HG02642 (cell line): ENCODE data around the gene XRRA1.
"Not testable (repeated sequence)": the region's sequence is repeated elsewhere in the genome, so short reads cannot be mapped to it uniquely, and the experiment has no call there.

Source experiments
- ATAC-seq: cut with Tn5 transposase; IDR thresholded peaks from one replicate; pipeline ENCODE4 v1.9.1; 2021; ENCODE audit warnings: mild to moderate bottlenecking; ENCODE audit not compliant: unreplicated experiment, poor library complexity

The XRRA1 gene

GRCh38 chr11:74948898-74949752 is at the start of gene XRRA1, which contains the start of gene SPCS2:
Gene XRRA1 (minus strand): TSS chr11:74949091. CDS start chr11:74940878, 8,213 bp downstream.
Gene SPCS2 (plus strand): TSS chr11:74949266. CDS start chr11:74949286, 20 bp downstream.
- ATAC-seq: peak; percentile 92

- ATAC-seq: no peak
Observed at GRCh38 chr11:74992852-74993251, 44.0 kb upstream of the XRRA1 start.

- ATAC-seq: no peak
Observed at GRCh38 chr11:74990941-74991340, 42.0 kb upstream of the XRRA1 start.

GRCh38 chr11:74990150-74990549 is 41.3 kb upstream of the XRRA1 start:
- ATAC-seq: not testable (repeated sequence)

GRCh38 chr11:74989260-74989638 is 40.4 kb upstream of the XRRA1 start:
- no peak for ATAC-seq

- peak; percentile 87 for ATAC-seq
Observed at GRCh38 chr11:74988541-74989259, 39.8 kb upstream of the XRRA1 start, which contains the start of gene NEU3. Gene NEU3 (plus strand): TSS chr11:74988933. CDS start chr11:74989061, 128 bp downstream.

GRCh38 chr11:74984730-74985129 is 35.8 kb upstream of the XRRA1 start:
- ATAC-seq: no peak

- ATAC-seq: no peak
Observed at GRCh38 chr11:74984070-74984469, 35.2 kb upstream of the XRRA1 start.

GRCh38 chr11:74981888-74982287 is 33.0 kb upstream of the XRRA1 start:
- ATAC-seq: no peak

- no peak for ATAC-seq
Observed at GRCh38 chr11:74980634-74981033, 31.7 kb upstream of the XRRA1 start.

- no peak for ATAC-seq
Observed at GRCh38 chr11:74978041-74978440, 29.1 kb upstream of the XRRA1 start.

GRCh38 chr11:74971424-74971823 is 22.5 kb upstream of the XRRA1 start:
- no peak for ATAC-seq

GRCh38 chr11:74970852-74971395 is 22.0 kb upstream of the XRRA1 start:
- ATAC-seq: no peak

- no peak for ATAC-seq
Observed at GRCh38 chr11:74966651-74967050, 17.8 kb upstream of the XRRA1 start.

- not testable (repeated sequence) for ATAC-seq
Observed at GRCh38 chr11:74960128-74960527, 11.2 kb upstream of the XRRA1 start.

- ATAC-seq: no peak
Observed at GRCh38 chr11:74957937-74958629, 9.2 kb upstream of the XRRA1 start.

- ATAC-seq: no peak
Observed at GRCh38 chr11:74956397-74957015, 7.6 kb upstream of the XRRA1 start.

- ATAC-seq: no peak
Observed at GRCh38 chr11:74954199-74954598, 5.3 kb upstream of the XRRA1 start.

GRCh38 chr11:74953451-74953850 is 4.6 kb upstream of the XRRA1 start:
- ATAC-seq: no peak

- ATAC-seq: no peak
Observed at GRCh38 chr11:74952752-74953151, 3.9 kb upstream of the XRRA1 start.
